Measurements from ENCODE around the gene LGALS9.

Gene LGALS9

GRCh38 chr17:27630607-27631410 lies at the start of gene LGALS9:
Gene LGALS9, plus strand, starts transcription at chr17:27631188. Its CDS starts 78 bp downstream, at chr17:27631266.
- Histone ChIP-seq H3K9me3 (ENCODE audit: control insufficient read depth, low read length) (no peaks in the 10 kb centered on the region), H2AFZ (no peak within 1 kb of the TSS), H3K4me1 (no peaks in the 10 kb centered on the region), H3K36me3 (ENCODE audit: control insufficient read depth, insufficient read depth, low read length) (no peaks in the 10 kb centered on the region), H3K27me3 (ENCODE audit: control insufficient read depth, insufficient read depth, low read length) (no peaks in the 10 kb centered on the region), H3K79me2 (no peaks in the 10 kb centered on the region), H3K4me2 (ENCODE audit: low read length) (peak within 1 kb of the TSS; percentile 6), H3K9ac (no peak within 1 kb of the TSS), H3K27ac (peak within 1 kb of the TSS; percentile 29), H3K4me3 (ENCODE audit: low read depth, low read length) (peak within 1 kb of the TSS; percentile 11)
- TF ChIP-seq CTCF (IDR thresholded peaks at IDR 0.05), result no peak

DNA sequence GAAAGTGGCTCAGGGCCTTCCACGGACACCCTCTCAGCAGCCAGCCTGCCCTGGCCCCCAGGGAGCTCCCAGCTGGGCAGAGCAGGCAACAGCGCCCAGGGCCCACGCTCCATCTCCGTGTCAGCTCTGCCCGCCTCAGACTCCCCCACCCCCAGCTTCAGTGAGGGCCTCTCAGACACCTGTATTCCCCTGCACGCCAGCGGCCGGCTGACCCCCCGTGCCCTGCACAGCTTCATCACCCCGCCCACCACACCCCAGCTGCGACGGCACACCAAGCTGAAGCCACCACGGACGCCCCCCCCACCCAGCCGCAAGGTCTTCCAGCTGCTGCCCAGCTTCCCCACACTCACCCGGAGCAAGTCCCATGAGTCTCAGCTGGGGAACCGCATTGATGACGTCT lies 48.3 kb upstream of the LGALS9 start:
- no peaks in the 10 kb centered on the region for H3K4me1 ChIP-seq
- H3K36me3 ChIP-seq (ENCODE audit: control insufficient read depth, insufficient read depth, low read length), result no peaks in the 10 kb centered on the region
- no peak overlapping the region for H3K27ac ChIP-seq
- no peak for TF ChIP-seq CTCF (IDR thresholded peaks at IDR 0.05)
- H3K27me3 ChIP-seq (ENCODE audit: control insufficient read depth, insufficient read depth, low read length), result no peaks in the 10 kb centered on the region
- H2AFZ ChIP-seq, result no peak overlapping the region
- H3K9me3 ChIP-seq (ENCODE audit: control insufficient read depth, low read length), result no peaks in the 10 kb centered on the region
- H3K4me3 ChIP-seq (ENCODE audit: low read depth, low read length), result no peak overlapping the region
- H3K79me2 ChIP-seq, result peaks cover 2% of the 10 kb centered on the region
- H3K9ac ChIP-seq, result no peak overlapping the region
- H3K4me2 ChIP-seq (ENCODE audit: low read length), result no peak overlapping the region

- Histone ChIP-seq H3K4me3 (ENCODE audit: low read depth, low read length) (no peak overlapping the region), H3K4me1 (no peaks in the 10 kb centered on the region), H3K36me3 (ENCODE audit: control insufficient read depth, insufficient read depth, low read length) (no peaks in the 10 kb centered on the region), H3K9ac (no peak overlapping the region), H2AFZ (no peak overlapping the region), H3K27me3 (ENCODE audit: control insufficient read depth, insufficient read depth, low read length) (no peaks in the 10 kb centered on the region), H3K4me2 (ENCODE audit: low read length) (no peak overlapping the region), H3K9me3 (ENCODE audit: control insufficient read depth, low read length) (no peaks in the 10 kb centered on the region), H3K27ac (no peak overlapping the region), H3K79me2 (peaks cover 2% of the 10 kb centered on the region)
- no peak for TF ChIP-seq CTCF (IDR thresholded peaks at IDR 0.05)
Observed at GRCh38 chr17:27585153-27585681, 45.8 kb upstream of the LGALS9 start.

GRCh38 chr17:27585792-27586191 lies 45.2 kb upstream of the LGALS9 start:
- Histone ChIP-seq H3K27me3 (ENCODE audit: control insufficient read depth, insufficient read depth, low read length) (no peaks in the 10 kb centered on the region), H2AFZ (no peak overlapping the region), H3K27ac (no peak overlapping the region), H3K79me2 (peaks cover 2% of the 10 kb centered on the region), H3K9me3 (ENCODE audit: control insufficient read depth, low read length) (no peaks in the 10 kb centered on the region), H3K4me1 (no peaks in the 10 kb centered on the region), H3K4me3 (ENCODE audit: low read depth, low read length) (no peak overlapping the region), H3K9ac (no peak overlapping the region), H3K36me3 (ENCODE audit: control insufficient read depth, insufficient read depth, low read length) (no peaks in the 10 kb centered on the region), H3K4me2 (ENCODE audit: low read length) (no peak overlapping the region)
- no peak for TF ChIP-seq CTCF (IDR thresholded peaks at IDR 0.05)
